ENCODE results near the gene YPEL2. TPM values are rescaled to one million over a fixed set of nuclear protein-coding genes. Genes with fewer than 3 reads are reported as not detected.
"Not testable (repeated sequence)": the region's sequence is repeated elsewhere in the genome, so short reads cannot be mapped to it uniquely, and the experiment has no call there.

The YPEL2 gene, protein sequence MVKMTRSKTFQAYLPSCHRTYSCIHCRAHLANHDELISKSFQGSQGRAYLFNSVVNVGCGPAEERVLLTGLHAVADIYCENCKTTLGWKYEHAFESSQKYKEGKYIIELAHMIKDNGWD
- 14.2 and 37.3 TPM in 2 replicates for total RNA-seq

DNA sequence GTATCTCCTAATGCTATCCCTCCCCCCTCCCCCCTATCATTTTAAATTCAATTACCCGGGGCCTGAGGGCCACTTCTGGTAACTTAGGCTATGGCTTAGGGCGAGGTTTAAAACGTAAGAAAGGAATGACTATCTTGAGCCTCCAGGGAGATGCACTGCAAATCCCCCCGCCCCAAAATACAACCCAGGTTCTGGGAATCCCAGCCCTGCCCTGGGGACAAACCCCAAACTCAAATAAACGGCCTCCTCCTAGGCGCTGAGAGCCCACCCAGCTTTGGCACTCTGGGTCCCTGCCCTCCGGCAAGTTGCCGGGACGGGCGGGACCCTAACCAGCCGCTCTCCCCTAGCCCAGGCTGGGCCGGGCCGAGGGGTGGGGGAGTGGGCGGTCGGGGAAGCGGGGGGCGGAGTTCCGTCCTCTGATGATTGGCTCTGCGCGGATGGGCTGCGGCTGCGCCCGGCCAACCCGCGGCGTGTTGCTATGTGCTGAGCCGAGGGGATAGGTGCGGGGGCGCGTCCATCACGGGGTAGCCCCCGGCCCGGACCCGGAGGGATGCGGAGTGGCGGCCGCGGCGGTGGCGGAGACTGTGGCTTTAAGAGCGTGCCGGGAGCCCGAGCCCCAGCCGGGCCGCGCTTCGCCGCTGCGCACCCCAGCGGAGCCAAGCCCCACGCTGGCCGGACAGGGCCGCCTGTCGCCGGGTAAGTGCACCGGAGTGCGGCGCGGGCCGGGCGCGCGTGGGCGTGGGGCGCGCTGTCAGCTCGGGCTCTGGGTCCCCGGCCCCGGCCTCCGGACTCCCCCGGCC, at the start of gene YPEL2:
Gene YPEL2, plus strand, starts transcription at position 527 of the 800 bp plus-strand sequence. CDS start 21,755 bp downstream, outside the sequence.
- peak; percentile 75 for DNase-seq (ENCODE audit: low read depth)

DNA sequence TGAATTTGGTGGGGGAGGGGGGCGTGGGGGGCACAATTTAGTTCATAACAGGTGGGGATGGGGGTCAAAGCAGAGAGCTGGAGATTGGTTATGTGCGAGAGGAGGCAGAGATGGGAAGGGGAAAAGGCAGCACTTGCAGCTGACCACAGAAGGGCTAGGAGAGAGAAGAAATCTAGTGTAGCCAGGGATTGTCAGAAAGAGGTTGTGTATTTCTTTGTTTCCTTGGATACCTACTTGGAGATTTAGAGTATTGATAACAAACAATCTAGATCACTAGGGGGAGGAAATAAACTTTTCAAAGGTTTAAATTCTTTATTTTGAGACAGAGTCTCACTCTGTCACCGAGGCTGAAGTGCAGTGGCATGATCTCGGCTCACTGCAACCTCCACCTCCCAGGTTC, 47.1 kb upstream of the YPEL2 start:
- peak; percentile 33 for DNase-seq (ENCODE audit: low read depth)

DNA sequence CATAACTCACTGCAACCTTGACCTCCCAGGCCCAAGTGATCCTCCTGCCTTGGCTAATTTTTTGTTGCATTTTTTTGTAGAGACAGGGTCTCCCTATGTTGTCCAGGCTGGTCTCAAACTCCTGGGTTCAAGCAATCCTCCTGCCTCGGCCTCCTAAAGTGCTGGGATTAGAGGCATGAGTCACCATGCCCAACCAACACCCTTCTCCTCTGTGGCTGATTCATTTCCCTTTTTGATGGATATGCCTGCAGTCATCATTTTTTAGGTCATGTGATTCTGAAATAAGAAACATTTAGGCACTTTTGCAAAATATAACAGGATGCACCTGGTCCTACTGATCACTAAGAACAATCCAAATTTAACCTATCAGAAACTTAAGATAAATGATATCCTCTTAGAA, 44.0 kb upstream of the YPEL2 start:
- no peak for DNase-seq (ENCODE audit: low read depth)

DNA sequence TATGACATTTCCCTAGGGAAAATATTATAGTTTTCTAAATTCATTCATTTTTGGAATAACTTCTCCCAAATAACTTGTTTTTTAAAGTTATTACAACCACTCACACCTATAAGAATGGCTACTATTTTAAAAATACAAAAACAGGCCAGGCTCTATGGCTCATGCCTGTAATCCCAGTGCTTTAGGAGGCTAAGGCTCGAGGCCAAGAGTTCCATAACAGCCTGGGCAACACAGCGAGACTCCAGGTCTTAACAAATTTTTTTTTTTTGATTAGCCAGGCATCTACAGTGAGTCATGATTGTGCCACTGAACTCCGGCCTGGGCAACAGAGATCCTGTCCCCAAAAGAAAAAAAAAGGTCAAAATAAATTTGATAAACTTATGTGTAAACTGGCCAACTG, 43.6 kb upstream of the YPEL2 start:
- no peak for DNase-seq (ENCODE audit: low read depth)

DNA sequence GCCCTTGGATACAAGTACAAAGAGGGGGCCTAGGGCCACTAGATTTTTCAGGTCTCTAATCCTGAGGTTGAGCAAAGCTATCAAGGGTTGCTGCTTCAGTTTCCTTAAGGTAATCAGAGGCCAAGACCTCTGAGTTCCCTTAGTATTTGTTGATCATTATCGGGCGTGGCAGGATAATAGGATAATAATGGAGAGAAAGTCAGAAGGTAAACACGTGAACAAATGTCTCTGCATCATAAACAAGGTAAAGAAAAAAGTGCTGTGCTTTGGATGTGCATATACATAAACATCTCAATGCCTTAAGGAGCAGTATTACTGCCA, 41.5 kb upstream of the YPEL2 start:
- no peak for DNase-seq (ENCODE audit: low read depth)

DNA sequence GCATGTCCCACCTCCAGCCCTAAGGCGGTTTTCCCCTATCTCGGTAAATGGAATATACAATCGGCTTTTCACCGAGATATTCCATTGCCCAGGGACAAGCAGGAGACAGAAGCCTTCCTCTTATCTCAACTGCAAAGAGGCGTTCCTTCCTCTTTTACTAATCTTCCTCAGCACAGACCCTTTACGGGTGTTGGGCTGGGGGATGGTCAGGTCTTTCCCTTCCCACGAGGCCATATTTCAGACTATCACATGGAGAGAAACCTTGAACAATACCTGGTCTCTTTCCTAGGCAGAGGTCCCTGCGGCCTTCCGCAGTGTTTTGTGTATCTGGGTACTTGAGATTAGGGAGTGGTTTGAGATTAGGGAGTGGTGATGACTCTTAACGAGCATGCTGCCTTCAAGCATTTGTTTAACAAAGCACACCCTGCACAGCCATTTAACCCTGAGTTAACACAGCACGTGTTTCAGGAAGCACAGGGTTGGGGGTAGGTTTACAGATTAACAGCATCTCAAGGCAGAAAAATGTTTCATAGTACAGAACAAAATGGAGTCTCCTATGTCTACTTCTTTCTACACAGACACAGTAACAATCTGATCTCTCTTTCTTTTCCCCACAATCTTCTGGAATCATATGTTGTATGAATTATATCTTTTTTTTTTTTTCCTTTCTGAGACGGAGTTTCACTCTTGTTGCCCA, 41.0 kb upstream of the YPEL2 start:
- peak; percentile 46 for DNase-seq (ENCODE audit: low read depth)

DNA sequence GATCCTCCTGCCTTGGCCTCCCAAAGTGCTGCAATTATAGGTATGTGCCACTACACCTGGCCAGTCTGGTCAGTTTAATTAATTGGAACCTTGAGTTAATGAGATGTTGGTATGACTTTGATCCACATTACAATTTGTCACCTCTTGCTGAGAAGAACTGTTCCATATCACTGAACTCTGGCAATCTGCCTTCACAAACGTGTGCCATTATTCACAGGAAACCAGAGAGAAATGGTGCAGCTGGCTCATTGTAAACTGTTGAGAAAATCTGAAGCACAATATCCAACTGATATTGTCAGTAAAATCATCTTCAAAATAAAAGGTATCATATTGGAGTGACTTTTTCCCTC, 39.3 kb upstream of the YPEL2 start:
- DNase-seq (ENCODE audit: low read depth): peak; percentile 37

DNA sequence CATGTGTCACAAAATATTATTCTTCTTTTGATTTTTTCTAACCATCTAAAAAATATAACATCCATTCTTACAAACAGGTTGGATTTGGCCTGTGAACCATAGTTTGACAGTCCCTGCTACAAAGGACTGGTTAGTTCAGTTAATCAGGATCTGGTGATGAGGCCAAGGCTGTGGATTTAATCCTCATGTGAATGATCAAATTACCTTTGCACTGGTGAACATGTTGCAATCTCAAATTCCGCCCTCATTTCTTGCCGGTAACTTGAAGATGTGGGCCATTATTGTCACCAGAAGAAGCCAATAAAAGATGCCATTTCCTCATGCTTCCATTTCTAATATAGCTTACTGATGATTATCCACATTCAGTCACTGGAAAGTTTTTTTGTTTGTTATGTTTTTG, 35.3 kb upstream of the YPEL2 start:
- no peak for DNase-seq (ENCODE audit: low read depth)

DNA sequence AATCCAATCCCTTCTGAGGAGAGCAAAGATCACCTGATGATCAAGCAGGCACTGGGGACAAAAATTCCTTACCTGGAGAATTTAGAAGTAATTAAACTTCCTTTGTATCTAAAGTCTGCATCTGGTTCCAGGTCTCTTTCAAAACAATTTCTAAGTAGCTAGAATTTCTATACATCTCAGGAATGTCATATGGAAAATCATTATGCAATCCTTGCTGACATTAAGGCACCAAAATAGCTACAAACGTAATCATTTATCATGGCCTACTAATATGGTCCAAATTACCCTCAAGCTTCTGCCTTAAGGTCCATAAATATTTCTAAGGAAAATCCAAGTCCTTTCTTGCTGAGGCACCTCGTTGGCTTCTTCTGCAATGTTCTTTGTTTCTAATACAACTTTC, 32.9 kb upstream of the YPEL2 start:
- no peak for DNase-seq (ENCODE audit: low read depth)

DNA sequence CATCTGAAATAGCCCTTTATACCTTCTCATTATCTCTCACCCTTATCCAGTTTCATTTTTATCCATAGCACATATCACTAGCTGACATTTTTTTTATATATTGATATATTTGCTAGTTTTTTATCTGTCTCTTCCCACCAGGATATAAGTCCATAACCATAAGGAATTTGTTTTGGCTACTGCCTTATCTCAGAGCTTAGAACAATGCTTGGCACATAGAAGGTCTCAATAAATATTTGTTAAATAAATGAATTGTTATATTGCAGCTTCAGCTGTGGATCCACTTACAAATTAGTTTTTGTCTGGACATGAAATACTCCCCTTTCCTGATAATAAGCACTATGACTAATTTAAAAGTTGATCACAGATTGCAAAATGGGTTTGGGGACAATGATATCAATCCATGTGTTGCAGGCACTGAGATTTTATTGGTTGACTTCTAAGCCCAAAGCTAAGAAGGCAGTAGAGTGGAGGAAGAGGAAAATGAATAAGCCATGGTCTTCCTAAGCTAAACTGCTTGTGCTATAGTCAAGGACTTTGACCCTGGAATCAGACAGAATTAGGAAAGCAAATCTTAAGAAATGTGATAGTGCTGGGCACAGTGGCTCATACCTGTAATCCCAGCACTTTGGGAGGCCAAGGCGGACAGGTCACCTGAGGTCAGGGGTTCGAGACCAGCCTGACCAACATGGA, 31.9 kb upstream of the YPEL2 start:
- no peak for DNase-seq (ENCODE audit: low read depth)

DNA sequence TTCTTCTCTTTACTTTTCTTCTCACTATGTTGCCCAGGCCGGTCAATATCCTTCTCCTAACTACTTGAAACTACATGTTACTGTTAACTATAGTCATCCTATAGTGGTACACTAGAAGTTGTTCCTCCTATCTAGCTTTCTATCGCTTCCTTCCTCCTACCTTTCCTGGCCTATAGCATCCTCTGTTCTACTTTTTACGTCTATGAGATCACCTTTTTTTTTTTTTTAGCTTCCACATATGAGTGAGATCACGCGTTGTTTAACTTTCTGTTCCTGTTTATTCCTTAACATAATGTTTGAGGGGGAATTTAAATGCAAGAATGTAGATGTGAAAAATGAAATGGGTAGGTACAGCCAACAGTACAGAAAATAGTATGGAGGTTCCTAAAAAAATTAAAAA, 30.5 kb upstream of the YPEL2 start:
- DNase-seq (ENCODE audit: low read depth): no peak

DNA sequence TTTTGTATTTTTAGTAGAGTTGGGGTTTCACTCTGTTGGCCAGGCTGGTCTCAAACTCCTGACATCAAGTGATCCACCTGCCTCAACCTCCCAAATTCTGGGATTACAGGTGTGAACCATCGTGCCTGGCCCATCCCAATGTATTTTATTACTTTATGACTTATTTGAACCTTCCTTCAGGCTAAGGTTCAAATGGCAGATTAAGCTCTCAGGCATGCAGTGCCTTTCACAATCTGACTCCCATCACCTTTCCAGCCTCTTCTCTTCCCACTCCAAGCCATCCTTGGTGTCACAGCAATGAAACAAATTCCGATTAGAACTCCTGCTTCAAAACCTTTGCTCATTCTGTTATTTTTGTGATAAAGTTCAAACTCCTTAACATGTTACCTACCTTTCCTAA, 26.6 kb upstream of the YPEL2 start:
- no peak for DNase-seq (ENCODE audit: low read depth)

DNA sequence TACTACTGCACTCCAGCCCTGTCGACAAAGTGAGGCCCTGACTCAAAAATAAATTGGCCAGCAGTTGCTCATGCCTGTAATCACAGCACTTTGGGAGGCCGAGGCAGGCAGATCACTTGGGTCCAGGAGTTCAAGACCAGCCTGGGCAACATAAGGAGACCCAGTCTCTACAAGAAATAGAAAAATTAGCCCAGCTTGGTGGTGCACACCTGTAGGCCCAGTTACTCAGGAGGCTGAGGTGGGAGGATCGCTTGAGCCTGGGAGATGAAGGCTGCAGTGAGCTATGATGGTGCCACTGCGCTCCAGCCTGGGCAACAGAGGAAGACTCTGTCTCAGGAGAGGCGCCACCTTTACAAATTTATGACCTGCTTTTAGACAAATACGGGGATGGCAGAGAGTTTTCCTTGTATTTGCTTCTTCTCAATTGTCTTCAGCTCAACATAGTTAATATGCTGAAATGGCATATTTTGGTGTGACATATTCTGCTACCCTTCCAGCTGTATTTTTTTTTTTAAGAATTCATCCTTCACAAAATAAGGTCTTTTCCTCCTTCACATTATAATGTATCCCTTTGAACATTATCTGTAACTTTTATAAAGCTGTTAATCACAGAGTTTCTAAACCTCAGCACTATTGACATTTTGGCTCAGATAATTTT, 21.1 kb upstream of the YPEL2 start:
- no peak for DNase-seq (ENCODE audit: low read depth)

DNA sequence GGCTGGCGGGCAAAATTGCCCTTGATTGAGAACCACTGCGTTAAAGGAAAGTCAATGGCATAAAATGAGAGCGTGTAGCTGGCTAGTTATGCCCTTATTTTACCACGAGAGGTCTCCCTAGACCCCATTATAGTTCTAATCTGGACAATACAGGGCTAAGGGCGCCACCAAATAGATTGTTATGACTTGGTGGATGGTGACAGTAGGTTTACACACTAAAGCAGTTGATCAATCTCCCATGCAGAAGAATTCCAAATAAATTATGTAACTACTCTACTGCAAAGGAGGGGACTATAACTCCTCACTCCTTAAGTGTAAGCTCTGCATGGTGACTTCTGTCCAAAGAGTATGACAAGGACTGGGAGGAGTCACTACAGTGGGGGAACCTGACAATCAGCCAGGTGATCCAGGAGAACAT, 20.4 kb upstream of the YPEL2 start:
- peak; percentile 55 for DNase-seq (ENCODE audit: low read depth)

DNA sequence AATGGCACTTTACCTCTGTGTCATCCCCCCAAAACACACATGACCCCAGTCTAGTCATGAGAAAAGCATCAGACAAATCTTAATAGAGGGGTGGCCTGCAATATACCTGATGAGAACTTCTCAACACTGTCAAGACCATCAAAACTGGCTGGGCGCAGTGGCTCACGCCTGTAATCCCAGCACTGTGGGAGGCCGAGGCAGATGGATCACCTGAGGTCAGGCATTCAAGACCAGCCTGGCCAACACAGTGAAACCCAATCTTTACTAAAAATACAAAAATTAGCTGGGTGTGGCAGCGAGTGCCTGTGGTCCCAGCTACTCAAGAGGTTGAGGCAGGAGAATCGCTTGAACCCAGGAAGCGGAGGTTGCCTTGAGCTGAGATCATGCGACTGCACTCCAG, 19.9 kb upstream of the YPEL2 start:
- not testable (repeated sequence) for DNase-seq (ENCODE audit: low read depth)

DNA sequence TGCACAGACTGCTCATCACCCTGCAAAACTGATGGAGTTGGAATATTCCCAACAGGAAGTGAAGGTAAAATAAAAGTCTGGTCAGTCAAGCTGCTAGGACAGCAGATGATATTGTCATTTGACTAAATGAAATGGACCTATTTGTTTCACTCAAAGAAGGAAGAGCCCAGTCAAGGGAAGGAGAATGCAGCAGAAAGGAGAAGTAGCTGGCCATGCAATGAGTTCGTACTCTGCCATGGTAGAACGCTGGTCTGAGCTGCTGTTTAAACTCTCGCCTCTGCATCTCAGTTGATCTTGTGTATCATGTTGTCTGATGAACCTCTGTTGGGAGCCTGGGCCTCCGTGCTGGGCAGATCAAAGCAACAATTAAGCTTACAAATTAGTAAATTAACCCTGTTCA, 15.6 kb upstream of the YPEL2 start:
- no peak for DNase-seq (ENCODE audit: low read depth)

DNA sequence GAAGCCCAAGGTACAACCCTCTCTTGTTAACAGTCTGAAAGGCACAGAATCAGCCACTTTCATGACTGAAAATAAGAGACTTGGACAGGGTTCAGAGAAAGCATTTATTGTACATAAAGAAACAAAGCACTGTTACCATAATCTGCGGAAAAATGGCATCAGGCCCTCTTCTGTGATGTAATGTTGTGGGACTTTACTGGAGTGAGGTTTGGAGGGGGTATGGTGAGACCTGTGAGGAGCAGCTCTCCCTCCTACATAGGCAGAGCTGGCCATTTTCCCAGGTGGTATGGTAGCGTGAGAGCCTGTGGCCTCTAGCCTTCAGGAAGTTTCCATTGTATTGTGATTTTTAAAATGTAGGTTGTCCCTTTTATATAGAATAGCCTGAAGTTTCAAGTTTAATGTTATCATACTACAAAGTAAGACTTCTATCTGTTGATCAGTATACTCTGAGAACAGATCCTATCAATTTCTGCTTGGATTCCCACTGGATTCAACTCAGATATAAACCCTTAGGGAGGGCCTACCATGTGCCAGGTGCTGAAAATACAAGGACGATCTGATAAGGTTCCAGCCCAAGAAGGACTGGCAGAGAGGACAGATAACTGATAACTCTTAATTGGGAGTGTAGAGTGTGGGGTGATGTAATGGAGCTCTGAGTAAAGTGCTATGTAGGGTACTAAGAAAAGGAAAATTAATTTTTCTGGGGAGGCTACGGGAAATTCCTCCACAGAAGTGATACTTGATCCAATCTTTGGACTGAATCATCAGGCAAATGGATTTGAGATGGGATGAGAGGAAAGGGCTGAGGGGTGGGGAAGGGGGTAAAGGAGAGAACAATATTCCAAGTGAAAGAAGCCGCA, 4.1 kb upstream of the YPEL2 start:
- DNase-seq (ENCODE audit: low read depth): no peak

DNA sequence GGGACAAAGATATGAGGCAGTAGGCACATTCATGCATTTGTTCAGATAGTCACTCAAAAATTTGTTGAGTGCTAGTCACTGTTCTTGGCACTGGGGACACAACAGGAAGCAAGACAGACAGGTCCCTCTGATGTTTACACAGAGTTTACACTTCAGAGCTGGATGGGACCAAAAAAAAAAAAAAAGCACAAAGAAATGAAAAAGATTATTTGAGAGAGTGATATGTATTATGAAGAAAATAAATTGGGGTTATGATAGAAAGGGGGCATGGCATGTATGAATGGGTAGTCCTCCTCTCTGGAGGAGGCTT, 3.5 kb upstream of the YPEL2 start:
- DNase-seq (ENCODE audit: low read depth): no peak

DNA sequence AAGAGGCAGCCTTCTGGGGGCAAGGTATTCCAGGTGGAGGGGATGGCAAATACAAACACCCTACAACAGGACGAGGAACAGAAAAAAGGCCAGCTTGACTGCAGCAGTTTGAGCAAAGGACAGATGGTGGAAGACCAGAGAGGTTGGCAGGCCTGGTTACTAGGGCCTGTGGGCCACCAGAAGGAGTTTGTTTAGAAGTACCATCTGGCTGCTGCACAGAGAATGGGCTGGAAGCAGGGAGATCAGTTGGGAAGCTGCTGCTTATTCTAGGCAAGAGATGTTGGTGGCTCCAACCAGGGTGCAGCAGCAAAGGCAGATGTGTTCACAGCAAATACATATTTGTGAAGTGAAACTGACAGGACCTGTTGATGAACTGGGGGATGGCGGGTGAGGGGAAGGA, 2.9 kb upstream of the YPEL2 start:
- no peak for DNase-seq (ENCODE audit: low read depth)

DNA sequence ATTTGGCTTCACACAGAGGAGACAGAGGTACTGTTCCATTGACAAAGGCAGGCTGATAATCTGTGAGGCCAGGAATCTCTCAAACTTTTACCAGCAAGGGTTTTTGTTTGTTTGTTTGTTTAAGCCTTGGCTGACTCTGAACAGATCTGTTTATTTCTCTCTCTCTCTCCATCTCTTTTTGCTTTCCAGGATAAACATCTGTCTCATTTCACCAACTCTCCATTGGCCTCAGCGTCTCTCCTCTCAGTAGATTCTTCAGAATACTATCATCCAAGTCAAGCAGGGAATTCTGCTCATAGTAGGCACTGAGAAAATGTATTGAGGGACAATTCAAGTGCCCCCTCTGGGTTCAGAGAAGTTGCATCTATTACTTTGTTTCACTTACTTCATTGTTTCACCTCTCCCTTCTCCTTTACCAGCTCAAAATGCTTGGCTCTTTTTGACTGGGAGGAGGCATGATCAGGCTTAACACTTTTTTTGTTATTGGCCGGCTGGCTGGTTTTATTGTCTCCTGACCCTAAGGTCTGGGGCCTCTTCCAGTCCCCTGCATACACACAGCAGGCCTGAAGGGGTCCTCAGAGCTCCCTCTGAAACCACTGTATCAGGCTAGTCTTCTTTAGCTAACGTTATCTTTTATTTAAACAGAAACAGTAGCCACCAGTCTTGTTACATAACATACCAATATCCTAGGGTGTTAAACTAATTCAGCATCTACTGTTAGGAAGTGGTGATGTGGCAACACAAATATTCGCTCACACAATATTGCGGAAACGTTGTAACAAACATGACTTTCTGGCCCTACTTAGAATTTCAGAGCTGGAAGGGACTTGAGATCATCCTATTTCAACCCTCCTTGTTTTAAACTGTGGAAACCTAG, 2.0 kb upstream of the YPEL2 start:
- DNase-seq (ENCODE audit: low read depth): peak; percentile 84
